ELF-1 (cell line): ENCODE results near the gene EMC8.

Experiments used
- DNase-seq: peaks from one replicate; pipeline ENCODE4 v3.0.0-alpha.2; 2016; ENCODE audit warnings: low read depth, low spot score

EMC8 gene

DNA sequence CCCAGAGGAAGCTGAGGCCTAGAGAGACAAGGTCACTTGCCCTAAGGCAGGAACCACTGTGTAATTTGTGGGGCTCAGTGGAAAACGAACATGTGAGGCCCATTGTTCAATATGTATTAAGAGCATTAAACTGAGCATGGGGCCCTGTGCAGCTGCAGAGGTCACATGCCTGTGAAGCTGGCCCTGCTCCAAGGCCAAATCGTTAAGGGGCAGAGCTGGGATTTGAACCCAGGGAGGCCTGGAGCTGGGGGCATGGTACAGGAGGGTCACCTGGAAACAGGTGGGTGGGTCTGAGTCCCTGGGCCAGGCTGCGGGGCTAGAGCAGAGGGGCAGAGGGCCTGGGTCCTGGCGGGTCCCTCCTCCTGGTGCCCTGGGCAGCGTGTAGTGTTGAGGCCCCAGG is 68.2 kb downstream of the EMC8 start:
- no peak for DNase-seq

DNA sequence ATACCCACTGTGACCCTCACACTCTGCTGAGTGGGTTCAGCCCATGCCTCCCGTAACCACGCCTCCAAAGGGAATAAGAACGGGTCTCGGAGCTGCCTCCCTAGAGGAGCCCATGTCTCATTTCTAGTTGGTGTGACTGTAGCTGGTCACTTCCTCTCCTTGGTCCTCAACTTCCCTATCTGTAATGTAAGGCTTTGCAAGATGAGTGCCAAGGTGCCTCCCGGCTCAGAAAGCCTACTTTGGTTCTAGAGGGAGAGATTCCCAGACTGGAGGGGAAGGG is 69.2 kb downstream of the EMC8 start:
- no peak for DNase-seq

DNA sequence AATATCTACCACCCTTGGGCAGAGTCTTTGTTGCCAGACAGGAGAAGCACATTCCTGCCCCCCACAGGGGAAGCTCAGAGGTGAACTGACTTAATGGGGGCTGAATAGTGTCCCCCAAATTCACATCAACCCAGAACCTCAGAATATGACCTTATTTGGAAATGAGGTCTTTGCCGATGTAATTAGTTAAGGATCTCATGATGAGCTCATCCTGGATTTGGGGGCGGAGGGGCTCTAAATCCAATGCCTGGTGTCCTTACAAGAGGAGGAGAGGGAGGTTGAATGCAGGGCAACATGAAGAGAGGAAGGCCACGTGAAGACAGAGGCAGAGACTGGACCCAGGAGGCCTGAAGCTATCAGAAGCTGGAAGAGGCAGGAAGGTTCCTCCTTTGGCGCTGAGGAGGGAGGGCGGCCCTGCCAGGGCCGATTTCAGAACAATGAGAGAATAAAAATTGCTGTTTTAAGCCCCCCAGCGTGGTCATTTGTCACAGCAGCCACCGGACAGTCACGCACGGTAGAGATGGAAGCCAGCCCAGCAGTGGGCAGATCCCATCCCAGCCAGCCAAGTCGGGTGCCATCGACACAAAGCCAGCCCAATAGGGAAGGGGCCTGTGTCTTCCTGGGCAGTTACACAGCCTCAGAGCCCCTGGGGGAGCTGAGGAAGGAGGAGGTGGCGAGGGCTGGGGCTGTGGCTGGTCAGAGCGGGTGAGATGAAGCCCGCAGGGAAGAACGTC is 69.7 kb downstream of the EMC8 start:
- DNase-seq: no peak

DNA sequence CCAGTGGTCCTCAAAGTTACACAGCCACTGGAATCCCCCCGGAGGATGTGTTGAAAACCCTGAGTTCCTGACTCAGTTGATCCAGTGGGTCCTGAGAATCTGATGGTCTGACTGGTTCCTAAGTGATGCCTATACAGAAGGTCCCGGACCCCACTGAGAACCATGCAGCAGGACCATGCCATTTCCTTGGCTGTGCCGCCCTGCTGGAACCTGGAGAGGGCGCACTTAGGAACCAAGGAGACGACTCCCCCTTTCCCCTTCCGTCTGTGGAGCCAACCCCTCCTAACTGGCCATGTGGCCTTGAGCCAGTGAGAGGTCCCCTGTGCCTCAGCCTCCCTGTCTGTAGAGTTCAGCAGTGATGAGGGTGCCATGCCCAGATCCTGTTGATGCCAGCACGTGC is 70.5 kb downstream of the EMC8 start:
- no peak for DNase-seq
